Measurements from ENCODE around the gene KRTAP12-3. TPM values are rescaled to one million over a fixed set of nuclear protein-coding genes. Genes with fewer than 3 reads are reported as not detected.
"Not testable (repeated sequence)": the region's sequence is repeated elsewhere in the genome, so short reads cannot be mapped to it uniquely, and the experiment has no call there.

KRTAP12-3 gene
- total and polyA plus RNA-seq, 9 of the 15 experiments (the other 6 are each of a cell fraction or from before 2014, with no cell fraction given), result not detected

GRCh38 chr21:44687671-44688070, 29.9 kb downstream of the KRTAP12-3 start (continued):
- TF ChIP-seq ZNF324 (CRISPR knock-in tag; IDR thresholded peaks at IDR 0.05), result no peak
- TF ChIP-seq CHAMP1 (IDR thresholded peaks at IDR 0.05), result no peak
- TF ChIP-seq FUS (optimal IDR thresholded peaks at IDR 0.05; ENCODE audit: low read depth, low read length), result no peak

GRCh38 chr21:44689740-44690139, 32.0 kb downstream of the KRTAP12-3 start:
- H3K4me1 ChIP-seq (replicated peaks in 1 of 2; ENCODE audit: control insufficient read depth in 2 of 2, insufficient read depth in 2 of 2, low read length in 2 of 2); FAIRE-seq; H2AFZ ChIP-seq (ENCODE audit: low read depth, low read length); H3K4me2 ChIP-seq (ENCODE audit: insufficient read depth, low read length); DNase-seq (ENCODE audit: extremely low read depth in 1 of 4, low spot score in 3 of 4); H3K4me3 ChIP-seq; POLR2A ChIA-PET; H3K79me2 ChIP-seq (ENCODE audit: control insufficient read depth, insufficient read depth, low read length); H3K36me3 ChIP-seq (ENCODE audit: control insufficient read depth, insufficient read depth, low read length); H3K9me3 ChIP-seq (replicated peaks; ENCODE audit: control insufficient read depth, insufficient read depth, low read depth, low read length); H4K20me1 ChIP-seq (replicated peaks; ENCODE audit: control insufficient read depth, insufficient read depth, low read length); in situ Hi-C loops (cut with MboI); H3K9ac ChIP-seq (ENCODE audit: insufficient read depth in 1 of 2, low read depth in 2 of 2, low read length in 2 of 2); ATAC-seq; H3K9me1 ChIP-seq (ENCODE audit: control insufficient read depth, insufficient read depth, low read length); H3K27ac ChIP-seq (ENCODE audit: extremely low read depth, low read depth, low read length); CTCF ChIA-PET (ENCODE audit: low intra/inter-chr PET ratio); BruUV-seq (replicated peaks); intact Hi-C loops (cut with micrococcal nuclease): not testable (repeated sequence)
- WGBS (ENCODE audit: insufficient coverage, low coverage, missing lambda C conversion rate), result 0% methylated on average over 3 of the region's 3 CpGs
- H3K27me3 ChIP-seq (ENCODE audit: control insufficient read depth in 2 of 2, insufficient read depth in 2 of 2, low read length in 2 of 2), result peaks cover 20 to 40% of the 10 kb centered on the region in 2 experiments
